GM19324 (cell line): ENCODE measurements around the gene HSPBP1.
"Not testable (repeated sequence)": the region's sequence is repeated elsewhere in the genome, so short reads cannot be mapped to it uniquely, and the experiment has no call there.

ENCODE experiments used
- ATAC-seq: cut with Tn5 transposase; IDR thresholded peaks from one replicate; pipeline ENCODE4 v1.9.1; 2021; ENCODE audit warnings: mild to moderate bottlenecking, moderate library complexity; ENCODE audit not compliant: unreplicated experiment, low FRiP score

HSPBP1 gene, protein sequence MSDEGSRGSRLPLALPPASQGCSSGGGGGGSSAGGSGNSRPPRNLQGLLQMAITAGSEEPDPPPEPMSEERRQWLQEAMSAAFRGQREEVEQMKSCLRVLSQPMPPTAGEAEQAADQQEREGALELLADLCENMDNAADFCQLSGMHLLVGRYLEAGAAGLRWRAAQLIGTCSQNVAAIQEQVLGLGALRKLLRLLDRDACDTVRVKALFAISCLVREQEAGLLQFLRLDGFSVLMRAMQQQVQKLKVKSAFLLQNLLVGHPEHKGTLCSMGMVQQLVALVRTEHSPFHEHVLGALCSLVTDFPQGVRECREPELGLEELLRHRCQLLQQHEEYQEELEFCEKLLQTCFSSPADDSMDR

GRCh38 chr19:55279770-55280643 lies at the start of gene HSPBP1:
HSPBP1 (minus strand) TSS chr19:55280110; CDS start chr19:55279608, 502 bp downstream.
- ATAC-seq = peak; percentile 77

GRCh38 chr19:55328774-55329318 lies 48.9 kb upstream of the HSPBP1 start:
- ATAC-seq = not testable (repeated sequence)

DNA sequence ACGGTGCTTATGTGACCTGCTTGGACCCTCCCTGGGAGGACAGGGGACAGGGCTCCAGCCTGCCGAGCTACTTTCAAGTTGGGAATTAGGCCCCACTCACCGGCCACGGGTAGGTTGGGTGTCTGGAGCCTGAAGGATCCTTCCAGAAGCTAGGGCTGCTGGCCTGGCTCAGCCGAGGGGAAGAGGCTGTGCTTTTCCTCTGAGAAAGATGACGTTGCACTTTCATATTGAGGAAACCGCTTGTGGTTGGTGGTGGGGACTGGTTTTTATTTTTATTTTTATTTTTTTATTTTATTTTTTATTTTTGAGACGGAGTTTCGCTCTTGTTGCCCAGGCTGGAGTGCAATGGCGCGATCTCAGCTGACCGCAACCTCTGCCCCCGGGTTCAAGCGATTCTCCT lies 45.3 kb upstream of the HSPBP1 start, which contains the start of gene TMEM150B:
Gene TMEM150B (minus strand): TSS at position 170 of the 400 bp plus-strand sequence. CDS start 4,305 bp downstream, outside the sequence.
- no peak for ATAC-seq

GRCh38 chr19:55324662-55325061 lies 44.8 kb upstream of the HSPBP1 start:
- ATAC-seq = no peak

GRCh38 chr19:55322204-55322885 lies 42.4 kb upstream of the HSPBP1 start:
- no peak for ATAC-seq

- ATAC-seq = no peak
These were observed 41.7 kb upstream of the HSPBP1 start for GRCh38 chr19:55321466-55322137.

GRCh38 chr19:55320844-55321419 lies 41.0 kb upstream of the HSPBP1 start:
- ATAC-seq = no peak

DNA sequence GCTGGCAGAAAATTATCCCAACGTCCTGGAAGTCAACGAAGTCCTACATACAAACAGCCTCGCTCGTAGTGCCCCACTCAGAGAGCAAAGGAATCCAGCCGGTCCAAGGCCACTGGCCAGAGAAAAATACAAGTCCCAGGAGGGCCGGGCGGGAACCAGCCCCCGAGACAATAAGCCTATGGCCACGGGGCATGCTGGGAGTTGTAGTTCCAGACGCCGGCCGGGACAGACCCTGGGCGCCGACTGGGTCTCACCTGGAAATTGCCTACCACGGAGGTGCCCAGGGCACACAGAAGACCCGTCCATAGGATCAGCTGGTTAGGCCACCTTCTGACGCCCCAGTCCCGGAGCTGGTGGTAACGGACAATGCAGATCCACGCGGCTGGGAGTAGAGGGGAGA lies 39.9 kb upstream of the HSPBP1 start:
- no peak for ATAC-seq

DNA sequence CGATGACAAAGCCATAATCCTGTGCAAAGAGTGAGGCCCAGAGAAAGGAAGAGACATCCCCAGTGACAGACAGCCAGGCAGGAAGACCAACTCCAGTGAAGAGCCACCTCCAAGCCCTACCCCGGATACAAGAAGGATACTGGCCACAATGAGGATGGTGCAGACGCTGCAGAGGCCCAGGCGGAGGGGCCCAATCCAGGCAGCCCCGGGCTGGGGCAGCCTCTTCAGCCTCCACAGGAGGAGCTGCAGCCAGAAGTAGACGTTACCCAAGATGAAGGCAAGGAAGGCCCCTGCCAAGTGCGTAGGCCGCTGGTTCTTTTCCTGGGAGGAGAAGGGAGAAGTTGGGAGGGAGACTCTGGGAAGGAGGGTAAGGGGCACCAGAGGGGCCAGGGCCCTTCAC lies 36.7 kb upstream of the HSPBP1 start:
- ATAC-seq = no peak

GRCh38 chr19:55315956-55316525 lies 36.1 kb upstream of the HSPBP1 start:
- ATAC-seq = no peak

DNA sequence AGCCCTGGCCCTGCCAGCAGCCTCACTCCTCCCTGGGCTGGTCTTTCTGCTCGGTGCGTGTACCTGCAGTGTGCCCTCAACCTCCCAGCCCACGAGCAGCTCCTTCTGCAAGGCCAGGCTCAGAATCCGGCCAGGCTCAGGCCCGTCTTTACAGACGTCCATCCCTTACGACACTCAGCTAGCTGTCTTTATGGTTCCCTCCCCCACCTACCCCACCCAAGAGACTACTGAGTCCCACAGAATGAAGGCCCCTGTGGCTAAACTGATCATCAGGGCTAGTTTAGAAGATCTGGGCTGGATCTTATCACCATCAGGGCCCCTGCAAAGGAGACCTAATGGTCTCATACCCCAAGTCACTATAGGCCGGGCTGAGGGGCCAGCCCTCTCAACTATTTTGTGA lies 34.5 kb upstream of the HSPBP1 start:
- ATAC-seq = no peak

GRCh38 chr19:55312621-55313512 lies 33.0 kb upstream of the HSPBP1 start:
- no peak for ATAC-seq

DNA sequence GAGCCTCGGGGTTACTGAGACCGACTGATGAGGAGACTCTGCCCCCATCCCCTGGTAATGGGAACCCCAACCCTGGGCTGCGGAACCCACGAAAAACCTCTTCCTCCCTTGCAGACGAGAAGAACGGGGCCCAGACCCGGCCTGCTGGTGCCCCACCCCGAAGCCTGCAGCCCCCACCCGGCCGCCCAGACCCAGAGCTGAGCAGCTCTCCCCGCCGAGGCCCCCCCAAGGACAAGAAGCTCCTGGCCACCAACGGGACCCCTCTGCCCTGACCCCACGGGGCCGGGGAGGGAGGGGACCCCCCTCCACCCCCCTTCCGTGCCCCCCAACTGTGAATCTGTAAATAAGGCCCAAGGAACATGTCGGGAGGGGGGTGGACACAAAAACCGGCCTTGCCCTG lies 31.9 kb upstream of the HSPBP1 start:
- no peak for ATAC-seq

- no peak for ATAC-seq
These were observed 31.5 kb upstream of the HSPBP1 start for GRCh38 chr19:55311397-55311796.

DNA sequence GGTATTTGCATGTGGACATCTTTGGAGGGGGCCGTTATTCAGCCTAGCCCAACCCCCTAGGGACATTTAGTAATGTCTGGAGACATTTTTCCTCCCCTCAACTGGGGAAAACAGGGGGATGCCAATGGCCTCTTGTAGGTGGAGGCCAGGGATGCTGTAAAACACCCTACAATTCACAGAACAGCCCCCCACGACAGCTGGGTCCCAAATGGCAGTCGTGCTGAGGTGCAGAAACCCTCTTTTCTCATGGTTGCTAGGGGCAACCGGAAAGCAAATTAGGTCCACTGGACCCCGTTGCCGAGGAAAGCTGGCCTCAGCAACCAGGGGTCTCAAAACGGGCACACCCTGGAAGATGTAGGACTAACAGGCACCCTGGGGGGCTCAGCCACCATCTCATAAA lies 30.6 kb upstream of the HSPBP1 start:
- ATAC-seq = no peak

DNA sequence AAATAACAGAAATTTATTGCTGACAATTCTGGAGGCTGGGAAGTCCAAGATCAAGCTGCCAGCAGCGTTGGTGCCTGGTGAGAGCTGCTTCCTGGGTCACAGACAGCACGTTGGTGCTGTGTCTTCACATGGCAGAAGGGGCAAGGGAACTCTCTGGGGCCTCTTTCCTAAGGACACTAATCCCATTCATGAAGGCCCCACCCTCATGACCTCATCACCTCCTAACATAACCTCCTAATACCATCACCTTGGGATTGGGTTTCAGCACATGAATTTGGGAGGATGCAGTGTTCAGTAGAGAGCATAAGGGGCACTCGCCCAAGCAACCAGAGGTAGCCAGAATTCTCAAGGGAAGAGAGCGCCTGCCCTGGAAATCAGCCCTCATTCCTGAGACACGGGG lies 29.5 kb upstream of the HSPBP1 start:
- ATAC-seq = no peak

GRCh38 chr19:55308281-55308680 lies 28.4 kb upstream of the HSPBP1 start:
- ATAC-seq = no peak

DNA sequence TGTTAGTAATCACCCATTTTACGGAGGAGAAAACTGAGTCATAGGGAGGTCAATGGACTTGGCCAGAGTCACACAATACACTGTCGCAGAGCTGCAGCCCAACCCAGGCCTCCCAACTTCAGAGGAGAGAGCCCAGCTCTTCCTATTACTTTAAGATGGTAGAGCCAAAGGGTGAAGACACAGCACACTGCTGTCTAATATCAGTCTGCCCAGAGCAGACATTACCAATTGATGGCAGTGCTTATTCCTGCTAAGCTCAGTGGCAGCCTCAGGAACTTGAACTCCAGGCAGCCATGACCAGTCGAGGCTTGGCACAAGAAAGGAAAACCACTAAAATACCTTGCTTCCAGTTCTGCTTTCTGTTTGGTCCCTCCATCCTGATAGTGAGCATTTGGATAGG lies 26.8 kb upstream of the HSPBP1 start:
- no peak for ATAC-seq
